GM06990 (cell line): ENCODE measurements around the gene MEX3A.

Experiments
- DNase-seq: peaks from one replicate; pipeline ENCODE4 v3.0.0-alpha.2; 2011; ENCODE audit not compliant: insufficient read length; ENCODE audit errors: extremely low read depth
- H3K27me3 ChIP-seq: replicated peaks from 2 replicates; pipeline ENCODE4 v1.6.0; 2011; ENCODE audit warnings: low read length; ENCODE audit not compliant: control insufficient read depth, insufficient read depth
- H3K36me3 ChIP-seq: 2 replicates; pipeline ENCODE4 v1.5.1; 2011; ENCODE audit warnings: low read length; ENCODE audit not compliant: control insufficient read depth, insufficient read depth
- H3K4me3 ChIP-seq: replicated peaks from 2 replicates; pipeline ENCODE4 v1.5.1; 2011; ENCODE audit warnings: low read depth, mild to moderate bottlenecking, control low read depth, low read length
- TF ChIP-seq, protein P1 (sequence below): IDR thresholded peaks from 2 replicates; pipeline ENCODE4 v1.5.1; 2011; ENCODE audit warnings: low read length, control low read depth, mild to moderate bottlenecking, inconsistent platforms; ENCODE audit not compliant: insufficient read depth, poor library complexity, severe bottlenecking

MEX3A gene

DNA sequence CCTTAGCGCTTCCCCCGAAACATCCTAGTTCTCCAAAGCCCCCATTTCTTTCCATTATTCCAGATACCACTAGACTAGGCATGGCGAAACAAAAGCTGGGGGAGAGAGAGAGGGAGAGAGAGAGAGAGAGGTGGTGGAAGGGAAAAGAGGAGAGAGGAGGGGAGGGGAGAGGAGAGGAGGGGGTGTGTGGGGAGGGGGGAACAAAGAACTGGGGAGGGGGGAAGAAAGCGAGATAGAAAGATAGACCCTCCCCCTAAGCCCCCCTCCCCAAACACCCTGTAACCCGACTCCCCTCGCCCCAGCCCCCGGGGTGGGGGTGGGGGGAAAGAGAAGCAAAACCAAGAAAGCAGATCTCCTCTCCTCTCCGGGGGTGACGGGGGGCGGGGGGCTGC lies 352 bp downstream of the MEX3A start:
- Histone ChIP-seq H3K27me3 (peaks cover 1% of the 10 kb centered on the region; the same call in 1 of the 2 replicates), H3K4me3 (peak overlapping the region; percentile 76), H3K36me3 (no peaks in the 10 kb centered on the region)
- DNase-seq: no peak
- TF ChIP-seq, protein P1, sequence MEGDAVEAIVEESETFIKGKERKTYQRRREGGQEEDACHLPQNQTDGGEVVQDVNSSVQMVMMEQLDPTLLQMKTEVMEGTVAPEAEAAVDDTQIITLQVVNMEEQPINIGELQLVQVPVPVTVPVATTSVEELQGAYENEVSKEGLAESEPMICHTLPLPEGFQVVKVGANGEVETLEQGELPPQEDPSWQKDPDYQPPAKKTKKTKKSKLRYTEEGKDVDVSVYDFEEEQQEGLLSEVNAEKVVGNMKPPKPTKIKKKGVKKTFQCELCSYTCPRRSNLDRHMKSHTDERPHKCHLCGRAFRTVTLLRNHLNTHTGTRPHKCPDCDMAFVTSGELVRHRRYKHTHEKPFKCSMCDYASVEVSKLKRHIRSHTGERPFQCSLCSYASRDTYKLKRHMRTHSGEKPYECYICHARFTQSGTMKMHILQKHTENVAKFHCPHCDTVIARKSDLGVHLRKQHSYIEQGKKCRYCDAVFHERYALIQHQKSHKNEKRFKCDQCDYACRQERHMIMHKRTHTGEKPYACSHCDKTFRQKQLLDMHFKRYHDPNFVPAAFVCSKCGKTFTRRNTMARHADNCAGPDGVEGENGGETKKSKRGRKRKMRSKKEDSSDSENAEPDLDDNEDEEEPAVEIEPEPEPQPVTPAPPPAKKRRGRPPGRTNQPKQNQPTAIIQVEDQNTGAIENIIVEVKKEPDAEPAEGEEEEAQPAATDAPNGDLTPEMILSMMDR: no peak

DNA sequence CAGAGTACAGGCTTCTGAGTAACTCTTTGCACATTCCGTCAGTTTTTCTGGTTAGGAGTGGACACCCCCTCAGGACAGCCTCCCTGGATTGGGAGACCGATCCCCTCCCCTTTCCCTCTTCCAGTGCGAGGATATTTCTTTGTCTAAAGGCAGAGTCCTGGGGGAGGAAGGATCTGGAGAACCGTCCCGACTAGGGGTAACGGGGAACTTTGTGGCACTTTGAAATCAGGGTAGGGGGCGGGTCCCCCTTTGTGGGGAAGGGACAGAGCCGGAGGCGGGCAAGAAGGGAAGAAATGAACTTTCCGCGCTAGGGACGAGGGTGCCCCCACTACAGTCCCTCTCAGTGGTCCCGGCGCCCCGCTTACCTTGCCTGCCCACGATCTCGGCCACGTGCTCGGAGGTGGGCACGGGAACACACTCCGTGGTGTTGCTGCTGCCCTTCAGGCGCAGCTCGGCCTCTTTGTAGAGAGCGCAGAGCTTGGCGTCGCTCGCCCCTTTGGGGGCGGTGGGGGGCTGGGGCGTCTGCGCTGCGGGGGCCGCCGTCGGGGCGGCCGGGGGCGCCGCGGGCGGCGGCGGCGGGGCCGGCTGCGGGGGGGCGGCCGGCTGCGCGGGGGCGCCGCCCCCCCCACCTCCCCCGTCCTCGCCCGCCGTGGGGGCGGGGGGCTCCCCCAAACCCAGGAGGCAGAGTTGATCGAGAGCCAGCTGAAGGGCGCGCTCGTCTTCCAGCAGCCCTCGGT lies 917 bp downstream of the MEX3A start:
- Histone ChIP-seq H3K36me3 (no peaks in the 10 kb centered on the region), H3K27me3 (peaks cover 1% of the 10 kb centered on the region; the same call in 1 of the 2 replicates), H3K4me3 (peak overlapping the region; percentile 76)
- no peak for DNase-seq
- TF ChIP-seq, protein P1: no peak

DNA sequence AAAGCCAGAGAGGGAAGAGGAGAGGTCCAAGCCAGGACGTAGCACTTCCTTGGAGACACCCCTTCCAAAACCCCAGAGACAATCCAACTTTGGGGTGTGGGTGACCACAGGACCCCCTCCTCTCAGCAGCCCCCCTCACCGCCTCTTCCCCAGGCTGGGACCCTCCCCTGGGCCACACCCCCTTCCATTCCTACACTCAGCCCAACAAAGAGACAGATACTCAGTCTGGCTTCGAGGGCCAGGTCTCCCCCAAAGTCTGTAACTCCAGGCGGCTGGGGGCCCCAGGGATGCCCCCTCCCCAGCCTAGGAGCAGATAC lies 1.4 kb downstream of the MEX3A start:
- Histone ChIP-seq H3K4me3 (no peak overlapping the region), H3K36me3 (no peaks in the 10 kb centered on the region), H3K27me3 (peaks cover 1% of the 10 kb centered on the region; the same call in 1 of the 2 replicates)
- DNase-seq: no peak
- TF ChIP-seq, protein P1: no peak

DNA sequence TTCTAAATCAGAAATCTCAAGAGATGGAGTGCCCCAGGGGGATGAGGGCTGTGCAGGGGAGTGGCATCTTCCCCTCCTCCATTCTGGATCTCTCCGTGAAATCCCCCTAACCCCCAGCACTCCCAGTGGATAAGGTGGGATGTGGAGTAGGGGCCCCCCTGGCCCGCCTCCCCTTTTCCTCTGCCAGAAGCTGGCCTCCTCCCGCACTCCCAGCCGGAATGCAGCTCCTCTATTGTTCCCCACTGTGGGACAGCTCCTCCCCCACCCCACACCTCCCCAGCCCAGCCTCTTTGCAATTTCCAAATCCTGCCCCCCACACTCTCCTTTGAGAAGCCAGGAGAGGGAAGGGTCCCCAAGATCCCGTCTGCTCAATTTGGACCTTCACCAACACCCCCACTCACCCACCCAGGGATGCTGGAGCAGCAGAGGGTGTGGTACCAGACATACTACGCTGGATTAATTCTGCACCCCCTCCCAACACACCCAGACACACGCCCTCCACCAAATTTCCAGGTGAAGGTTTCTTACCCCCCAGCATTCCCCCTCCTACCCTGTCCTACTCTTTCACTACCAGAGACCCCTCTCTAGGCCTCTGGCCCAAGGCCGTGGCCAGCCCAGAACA lies 1.9 kb downstream of the MEX3A start:
- H3K36me3 ChIP-seq: no peaks in the 10 kb centered on the region
- DNase-seq: no peak
- H3K27me3 ChIP-seq: peaks cover 1% of the 10 kb centered on the region; the same call in 1 of the 2 replicates
- H3K4me3 ChIP-seq: no peak overlapping the region
- TF ChIP-seq, protein P1: no peak

DNA sequence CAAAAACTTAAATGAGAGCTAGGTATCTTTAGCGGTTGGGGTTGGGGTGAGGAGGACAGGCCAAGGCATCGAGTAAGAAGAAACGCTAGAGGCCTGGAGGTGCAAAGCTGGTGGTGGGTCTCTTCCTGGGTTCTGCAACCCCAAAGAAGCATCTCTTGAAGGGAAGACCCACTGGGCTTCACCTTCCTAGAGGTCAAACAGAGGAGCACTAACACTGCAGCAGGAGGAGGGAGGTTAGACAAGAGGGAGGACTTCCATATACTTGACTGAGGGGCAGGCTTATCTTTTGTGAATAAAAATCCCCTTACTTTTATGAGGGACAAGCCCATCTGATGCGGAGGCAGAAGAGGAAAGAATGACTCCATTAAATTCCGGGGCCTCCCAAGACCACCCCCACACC lies 2.5 kb downstream of the MEX3A start:
- Histone ChIP-seq H3K27me3 (peaks cover 1% of the 10 kb centered on the region; the same call in 1 of the 2 replicates), H3K36me3 (no peaks in the 10 kb centered on the region), H3K4me3 (no peak overlapping the region)
- DNase-seq: no peak
- TF ChIP-seq, protein P1: no peak
